Right cardiac atrium (tissue), 5 donors: ENCODE data around the gene MAPK14. TPM values are rescaled to one million over a fixed set of nuclear protein-coding genes. Genes with fewer than 3 reads are reported as not detected.
A peak's percentile ranks its signal among the peaks of the same experiment; 100 is the strongest.

ENCODE experiments used
- ATAC-seq, 2 donors: fragments of 200-7000 bp; cut with Tn5 transposase; one replicate each; pipeline versions ENCODE4 v1.8.0 to v1.9.1; 2020; ENCODE audit warnings: moderate library complexity in 2 of 2, mild to moderate bottlenecking in 1 of 2
- DNase-seq, 3 donors: peaks; one replicate each; pipeline ENCODE4 v3.0.0-alpha.2; 2020
- H3K27ac ChIP-seq: one replicate; pipeline ENCODE4 v1.5.1; 2013; ENCODE audit warnings: mild to moderate bottlenecking, low read length, control low read depth, moderate library complexity
- H3K27me3 ChIP-seq: one replicate; pipeline ENCODE4 v1.6.1; 2013; ENCODE audit not compliant: control insufficient read depth, insufficient read depth
- H3K4me1 ChIP-seq: one replicate; pipeline ENCODE4 v1.6.1; 2013; ENCODE audit warnings: low read length; ENCODE audit not compliant: control insufficient read depth, insufficient read depth
- H3K4me3 ChIP-seq: one replicate; pipeline ENCODE4 v1.5.1; 2013; ENCODE audit warnings: low read length, control low read depth
- H3K9me3 ChIP-seq: one replicate; pipeline ENCODE4 v1.6.1; 2013; ENCODE audit warnings: low read length; ENCODE audit not compliant: control insufficient read depth
- WGBS: extraction: QIAGEN DNeasy Blood & Tissue Kit; methylation state at CpG from one replicate; pipeline ENCODE4 v1.1.7; 2013; 5-methylcytosine and 5-hydroxymethylcytosine counted together
- intact Hi-C, 4 donors: fragments of 100-400 bp; cut with DNase I; formaldehyde crosslinking; loops; one replicate each; pipeline versions ENCODE4 v1.11.0 to v1.14.0; 2022 to 2023
- polyA plus RNA-seq: library from polyadenylated mRNA; stranded (reverse); fragments of 200-250 nt; gene quantifications from one replicate; pipeline ENCODE4 v1.2.3, GENCODE V29; 2013
- total RNA-seq, 4 donors: library from RNA; stranded (reverse); fragmentation: NEBNext Ultra II Directional; extraction: Animal tissue kit (Norgen Biotek cat#: 25700); gene quantifications; one replicate each; pipeline ENCODE4 v1.2.1, GENCODE V29; 2021
- donor health status: healthy with polysubstance abuse.
- donor health status: DM: no; HTN: yes; CAD: no.
- donor health status: DM: no; HTN: no; CAD: no.
- donor health status: DM: no; HTN: yes; CAD: no; lungs with severe emphysema.
- donor health status: DM: yes; HTN: yes; CAD: no.

MAPK14 gene
- total and polyA plus RNA-seq, 5 donors, result 12.4 to 37.0 (median 30.9) TPM

- H3K4me1 ChIP-seq, result peaks cover 6% of the 10 kb centered on the region
- no peak for DNase-seq
- intact Hi-C loops, result loop anchor here in 1 of 4 donors (10.0 kb wide), 1 partner anchor 160 kb away; the partner anchor contains the start of gene BRPF3
- H3K27ac ChIP-seq, result no peak overlapping the region
- no peaks in the 10 kb centered on the region for H3K27me3 ChIP-seq
- H3K9me3 ChIP-seq, result no peaks in the 10 kb centered on the region
- no peak overlapping the region for H3K4me3 ChIP-seq
- no peak for ATAC-seq
- 67% methylated on average over 4 of the region's 4 CpGs for WGBS
Measured at GRCh38 chr6:36035225-36035624, 7.6 kb downstream of the MAPK14 start.

DNA sequence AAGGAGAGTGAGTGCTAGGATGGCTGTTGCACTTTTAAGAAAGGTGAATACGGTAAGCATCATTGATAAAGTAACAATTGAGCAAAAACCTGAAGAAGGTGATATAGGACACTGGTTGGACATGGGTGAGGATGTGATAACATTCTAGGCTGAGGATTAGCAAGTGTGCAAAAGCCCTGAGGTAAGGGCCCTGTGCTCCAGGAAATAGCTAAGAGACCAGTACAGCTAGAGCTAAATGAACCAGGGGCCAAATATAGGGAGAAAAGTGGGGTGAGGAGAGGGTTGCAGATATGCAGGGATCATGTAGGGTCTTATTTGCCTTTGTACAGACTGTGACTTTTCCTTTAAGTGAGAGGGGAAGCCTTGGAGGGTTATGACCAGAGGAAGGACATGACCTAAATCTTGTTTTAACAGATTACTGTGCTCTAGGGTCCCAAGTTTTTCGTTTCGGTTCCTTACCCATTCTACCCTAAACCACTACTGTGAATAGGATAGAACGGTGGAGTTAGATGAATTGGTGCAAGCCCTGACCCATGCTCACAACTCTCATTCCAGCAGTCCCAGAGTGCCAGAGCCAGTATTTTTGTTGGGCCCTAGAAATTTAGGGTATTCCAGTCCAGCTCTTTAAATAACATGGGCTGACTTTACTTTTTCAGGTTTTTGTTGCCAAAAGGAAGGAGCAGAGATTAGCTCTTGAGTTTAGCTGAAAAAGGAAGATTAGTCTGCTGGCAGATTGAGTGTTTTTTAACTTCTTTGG lies 10.7 kb downstream of the MAPK14 start:
- Histone ChIP-seq H3K9me3 (no peaks in the 10 kb centered on the region), H3K27me3 (no peaks in the 10 kb centered on the region), H3K4me1 (peaks cover 5% of the 10 kb centered on the region), H3K27ac (no peak overlapping the region), H3K4me3 (no peak overlapping the region)
- intact Hi-C loops, result loop anchor here in 1 of 4 donors (10.0 kb wide), 1 partner anchor 157 kb away; the partner anchor contains the start of gene BRPF3
- DNase-seq (no peak), ATAC-seq (peak; percentile 87 to 93)
- WGBS, result 40% methylated on average over 4 of the region's 4 CpGs

DNA sequence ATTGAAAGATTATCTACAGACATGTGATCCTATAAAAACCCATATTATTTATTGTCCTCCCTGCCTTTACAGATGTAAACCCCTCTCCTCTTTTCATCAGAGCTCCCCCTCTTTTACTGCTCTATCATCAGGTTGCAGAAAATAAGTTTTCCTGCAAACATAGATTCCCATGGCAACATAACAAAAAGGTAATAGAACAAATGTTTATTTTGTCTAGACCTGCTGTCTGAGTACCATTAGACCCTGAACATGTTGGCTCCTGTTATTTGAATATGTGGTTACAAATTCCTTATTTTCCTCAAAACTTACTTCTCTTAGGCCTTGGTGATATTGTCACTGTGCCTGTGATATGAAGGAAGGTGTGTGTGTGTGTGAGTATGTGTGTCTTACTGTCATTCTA lies 11.5 kb downstream of the MAPK14 start:
- intact Hi-C loops, result loop anchor here in 1 of 4 donors (10.0 kb wide), 1 partner anchor 156 kb away; the partner anchor contains the start of gene BRPF3
- peaks cover 5% of the 10 kb centered on the region for H3K4me1 ChIP-seq
- H3K27ac ChIP-seq, result no peak overlapping the region
- no peaks in the 10 kb centered on the region for H3K27me3 ChIP-seq
- DNase-seq (no peak), ATAC-seq (no peak)
- no peaks in the 10 kb centered on the region for H3K9me3 ChIP-seq
- no peak overlapping the region for H3K4me3 ChIP-seq

- no peak for ATAC-seq
- intact Hi-C loops, result no loop called here
Measured at GRCh38 chr6:36040958-36041357, 13.3 kb downstream of the MAPK14 start.

GRCh38 chr6:36042618-36043260 lies 15.1 kb downstream of the MAPK14 start:
- no peak for ATAC-seq
- DNase-seq, result no peak
- no peaks in the 10 kb centered on the region for H3K9me3 ChIP-seq
- peaks cover 7% of the 10 kb centered on the region for H3K4me1 ChIP-seq
- H3K4me3 ChIP-seq, result no peak overlapping the region
- no peaks in the 10 kb centered on the region for H3K27me3 ChIP-seq
- 95% methylated on average over 12 of the region's 12 CpGs for WGBS
- H3K27ac ChIP-seq, result no peak overlapping the region
- intact Hi-C loops, result no loop called here

More at GRCh38 chr6:36040958-36041357, 13.3 kb downstream of the MAPK14 start:
- Histone ChIP-seq H3K4me3 (no peak overlapping the region), H3K27ac (no peak overlapping the region), H3K27me3 (no peaks in the 10 kb centered on the region), H3K9me3 (no peaks in the 10 kb centered on the region), H3K4me1 (peaks cover 7% of the 10 kb centered on the region)
- DNase-seq, result no peak

- H3K27ac ChIP-seq, result no peak overlapping the region
- intact Hi-C loops, result no loop called here
- no peak overlapping the region for H3K4me3 ChIP-seq
- no peaks in the 10 kb centered on the region for H3K9me3 ChIP-seq
- peaks cover 12% of the 10 kb centered on the region for H3K4me1 ChIP-seq
- 90% methylated on average over 2 of the region's 2 CpGs for WGBS
- no peaks in the 10 kb centered on the region for H3K27me3 ChIP-seq
- DNase-seq (no peak), ATAC-seq (no peak)
Measured at GRCh38 chr6:36049582-36049981, 22.0 kb downstream of the MAPK14 start.

- ATAC-seq (no peak), DNase-seq (no peak)
- H3K9me3 ChIP-seq, result no peaks in the 10 kb centered on the region
- H3K27me3 ChIP-seq, result no peaks in the 10 kb centered on the region
- H3K4me3 ChIP-seq, result no peak overlapping the region
- WGBS, result 71% methylated on average over 1 of the region's 1 CpG
- peaks cover 12% of the 10 kb centered on the region for H3K4me1 ChIP-seq
- H3K27ac ChIP-seq, result no peak overlapping the region
- intact Hi-C loops, result no loop called here
Measured at GRCh38 chr6:36050305-36050704, 22.7 kb downstream of the MAPK14 start.

- H3K27ac ChIP-seq, result no peak overlapping the region
- intact Hi-C loops, result no loop called here
- DNase-seq, result no peak
- ATAC-seq, result no peak
- no peaks in the 10 kb centered on the region for H3K27me3 ChIP-seq
- no peaks in the 10 kb centered on the region for H3K9me3 ChIP-seq
- H3K4me3 ChIP-seq, result no peak overlapping the region
- 80% methylated on average over 16 of the region's 16 CpGs for WGBS
- H3K4me1 ChIP-seq, result peaks cover 12% of the 10 kb centered on the region
Measured at GRCh38 chr6:36050947-36051710, 23.5 kb downstream of the MAPK14 start.

DNA sequence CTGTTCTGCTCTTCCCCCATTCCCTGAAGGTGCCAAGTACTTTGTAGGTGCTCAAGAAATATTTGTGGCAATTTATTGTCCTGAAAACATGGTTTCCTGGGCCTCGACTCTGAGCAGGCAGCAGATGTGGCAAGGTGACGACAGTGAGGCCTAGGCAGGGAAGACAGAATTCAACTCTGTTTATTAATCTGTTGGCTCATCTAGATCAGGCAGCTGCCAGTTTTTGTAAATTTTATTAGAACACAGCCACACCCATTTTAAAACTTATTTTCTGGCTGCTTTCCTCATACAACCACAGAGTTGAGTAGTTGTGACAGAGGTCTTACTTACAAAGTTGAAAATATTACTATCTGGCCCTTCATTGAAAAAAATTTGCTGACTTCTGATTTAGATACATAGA lies 24.5 kb downstream of the MAPK14 start:
- DNase-seq (peak in 1 of 3 donors; percentile 63), ATAC-seq (peak in 1 of 2 donors; percentile 41)
- peaks cover 12% of the 10 kb centered on the region for H3K4me1 ChIP-seq
- intact Hi-C loops, result no loop called here
- H3K9me3 ChIP-seq, result no peaks in the 10 kb centered on the region
- H3K27ac ChIP-seq, result no peak overlapping the region
- H3K27me3 ChIP-seq, result no peaks in the 10 kb centered on the region
- H3K4me3 ChIP-seq, result no peak overlapping the region
- 41% methylated on average over 2 of the region's 2 CpGs for WGBS

GRCh38 chr6:36053878-36054277 lies 26.3 kb downstream of the MAPK14 start:
- WGBS, result 33% methylated on average over 2 of the region's 2 CpGs
- Histone ChIP-seq H3K4me1 (peaks cover 12% of the 10 kb centered on the region), H3K9me3 (no peaks in the 10 kb centered on the region), H3K27ac (no peak overlapping the region), H3K27me3 (no peaks in the 10 kb centered on the region), H3K4me3 (no peak overlapping the region)
- intact Hi-C loops, result no loop called here
- no peak for DNase-seq
- ATAC-seq, result no peak

GRCh38 chr6:36054415-36054814 lies 26.8 kb downstream of the MAPK14 start:
- ATAC-seq (no peak), DNase-seq (no peak)
- H3K27me3 ChIP-seq, result no peaks in the 10 kb centered on the region
- H3K4me3 ChIP-seq, result no peak overlapping the region
- no peaks in the 10 kb centered on the region for H3K9me3 ChIP-seq
- peaks cover 12% of the 10 kb centered on the region for H3K4me1 ChIP-seq
- 79% methylated on average over 2 of the region's 2 CpGs for WGBS
- no peak overlapping the region for H3K27ac ChIP-seq
- intact Hi-C loops, result no loop called here
